Measurements from ENCODE around the gene ITGA11.

DNA sequence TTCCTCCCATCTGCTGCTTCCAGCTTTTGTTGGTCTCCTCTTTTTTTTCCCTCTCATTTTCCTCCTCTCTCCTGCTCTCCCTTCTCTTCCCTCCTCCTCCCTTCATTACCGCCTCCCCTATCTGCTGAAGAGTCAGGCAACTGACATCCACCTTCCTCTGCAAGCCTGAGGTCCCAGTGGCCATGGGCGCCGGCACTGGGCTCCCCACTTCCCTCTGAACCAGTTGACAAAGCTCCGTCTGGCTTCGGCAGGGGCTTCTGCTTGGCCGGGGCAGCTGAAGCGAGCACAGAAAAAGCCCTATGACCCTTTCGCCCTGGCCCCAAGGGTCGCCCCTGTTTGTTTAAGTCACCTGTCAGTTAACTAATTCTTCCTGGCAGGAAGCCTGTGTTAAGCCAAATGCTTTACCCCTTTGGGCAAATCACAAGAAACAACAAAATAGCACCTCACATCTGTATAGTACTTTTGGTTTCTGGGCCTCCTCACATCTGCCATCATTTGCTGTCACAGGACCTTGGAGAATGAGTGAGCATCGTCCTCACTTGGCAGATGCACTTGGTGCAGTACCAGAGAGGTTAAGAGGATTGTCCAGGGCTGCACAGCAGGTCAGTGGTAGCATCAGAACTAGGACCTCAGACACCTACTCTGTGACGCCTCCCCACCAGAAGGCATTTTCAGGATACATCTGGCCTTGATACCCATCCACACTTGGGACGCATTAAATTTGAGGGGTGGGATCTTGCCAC is 27.7 kb downstream of the ITGA11 start:
- TF ChIP-seq POLR2AphosphoS5 (IDR thresholded peaks at IDR 0.05; ENCODE audit: low read depth, low read length) (no peak), POLR2A (IDR thresholded peaks at IDR 0.05; ENCODE audit: low read depth, low read length) (no peak)

All from GM12891 (cell line).